GM18907 (cell line): ENCODE results near the gene MCCC1.
"Not testable (repeated sequence)": the region's sequence is repeated elsewhere in the genome, so short reads cannot be mapped to it uniquely, and the experiment has no call there.

Source experiments
- ATAC-seq: cut with Tn5 transposase; IDR thresholded peaks from one replicate; pipeline ENCODE4 v1.9.1; 2021; ENCODE audit warnings: mild to moderate bottlenecking, moderate library complexity; ENCODE audit not compliant: unreplicated experiment

MCCC1 gene

GRCh38 chr3:183106635-183107034 lies 7.3 kb upstream of the MCCC1 start:
- ATAC-seq: no peak

- not testable (repeated sequence) for ATAC-seq
These were observed 4.7 kb upstream of the MCCC1 start for GRCh38 chr3:183103950-183104349.

DNA sequence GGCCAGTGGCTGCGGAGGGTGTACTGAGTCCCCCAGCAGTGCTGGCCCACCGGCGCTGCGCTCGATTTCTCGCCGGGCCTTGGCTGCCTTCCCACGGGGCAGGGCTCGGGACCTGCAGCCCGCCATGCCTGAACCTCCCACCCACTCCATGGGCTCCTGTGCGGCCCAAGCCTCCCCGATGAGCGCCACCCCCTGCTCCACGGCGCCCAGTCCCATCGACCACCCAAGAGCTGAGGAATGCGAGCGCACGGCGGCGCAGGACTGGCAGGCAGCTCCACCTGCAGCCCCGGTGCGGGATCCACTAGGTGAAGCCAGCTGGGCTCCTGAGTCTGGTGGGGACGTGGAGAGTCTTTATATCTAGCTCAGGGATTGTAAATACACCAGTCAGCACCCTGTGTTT lies 1.7 kb upstream of the MCCC1 start:
- not testable (repeated sequence) for ATAC-seq

GRCh38 chr3:183100376-183100775 lies 1.1 kb upstream of the MCCC1 start:
- ATAC-seq: no peak

DNA sequence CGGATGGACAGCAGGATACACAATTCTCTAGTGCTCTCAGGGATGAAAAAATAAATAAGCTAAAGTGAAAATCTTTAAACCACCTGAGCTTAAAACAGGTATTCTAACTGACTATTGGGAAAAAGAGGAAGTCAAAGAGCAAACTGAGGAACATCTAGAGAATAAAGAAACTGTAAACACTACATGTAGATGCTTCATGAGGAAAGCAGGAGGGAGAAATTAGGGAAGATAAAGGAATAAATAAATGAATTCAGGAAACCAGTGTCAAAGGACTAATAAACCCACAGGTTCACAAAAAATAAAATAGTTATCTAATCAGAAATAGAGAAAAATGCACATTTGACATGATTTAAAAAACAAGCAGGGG lies 525 bp upstream of the MCCC1 start:
- peak; percentile 3 for ATAC-seq

- peak; percentile 34 for ATAC-seq
These were observed 715 bp downstream of the MCCC1 start for GRCh38 chr3:183098536-183099025.

GRCh38 chr3:183094711-183095110 lies 4.6 kb downstream of the MCCC1 start:
- ATAC-seq: no peak

DNA sequence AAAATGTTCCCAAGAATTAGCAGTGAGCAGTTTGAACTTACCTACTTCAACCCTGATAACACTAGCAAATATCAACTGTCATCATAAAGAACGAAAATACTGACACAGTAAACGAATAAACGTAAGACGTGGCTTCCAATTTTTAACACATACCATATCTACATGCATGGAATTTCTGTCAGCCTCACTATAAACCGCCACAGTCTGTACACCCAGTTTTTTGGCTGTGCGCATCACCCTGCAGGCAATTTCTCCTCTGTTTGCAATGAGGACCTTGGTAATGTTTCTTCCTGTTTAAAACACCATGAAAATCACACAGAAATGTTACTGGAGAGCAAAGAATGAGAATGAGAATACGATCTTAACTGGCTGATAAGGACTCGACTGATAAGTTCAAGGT lies 7.0 kb downstream of the MCCC1 start:
- ATAC-seq: no peak

- ATAC-seq: no peak
These were observed 12.1 kb downstream of the MCCC1 start for GRCh38 chr3:183087184-183087583.

GRCh38 chr3:183085634-183086390 lies 13.5 kb downstream of the MCCC1 start:
- no peak for ATAC-seq

GRCh38 chr3:183082355-183082915 lies 16.9 kb downstream of the MCCC1 start:
- ATAC-seq: no peak

- ATAC-seq: no peak
These were observed 17.7 kb downstream of the MCCC1 start for GRCh38 chr3:183081459-183082183.

- no peak for ATAC-seq
These were observed 18.7 kb downstream of the MCCC1 start for GRCh38 chr3:183080628-183081027.

DNA sequence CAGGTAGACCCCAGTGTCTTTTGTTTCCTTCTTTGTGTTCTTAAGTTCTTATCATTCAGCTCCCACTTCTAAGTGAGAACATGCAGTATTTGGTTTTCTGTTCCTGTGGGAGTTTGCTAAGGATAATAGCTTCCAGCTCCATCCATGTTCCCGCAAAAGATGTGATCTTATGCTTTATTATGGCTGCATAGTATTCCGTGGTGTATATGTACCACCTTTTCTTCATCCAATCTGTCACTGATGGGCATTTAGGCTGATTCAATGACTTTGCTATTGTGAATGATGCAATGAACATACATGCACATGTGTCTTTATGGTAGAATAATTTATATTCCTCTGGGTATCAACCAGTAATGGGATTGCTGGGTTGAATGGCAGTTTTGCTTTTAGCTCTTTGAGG lies 24.4 kb downstream of the MCCC1 start:
- no peak for ATAC-seq

DNA sequence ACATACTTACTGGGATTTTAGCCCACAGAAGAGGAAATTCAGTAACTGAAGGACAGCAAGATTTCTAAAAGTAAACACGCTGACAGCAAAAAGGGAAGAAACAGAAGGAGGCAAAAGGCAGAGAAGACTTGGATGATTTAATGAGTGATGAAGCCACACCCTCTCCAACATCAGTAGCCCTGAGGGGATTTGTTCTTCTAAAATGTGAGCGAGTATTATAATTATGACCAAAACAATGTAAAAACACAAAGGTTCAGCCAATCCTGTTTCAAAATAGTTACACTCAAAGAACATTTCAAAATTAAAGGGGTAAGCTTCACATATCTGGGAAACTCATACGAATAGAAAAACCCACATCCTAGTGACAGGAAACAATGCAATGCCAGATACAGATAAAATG lies 25.0 kb downstream of the MCCC1 start:
- no peak for ATAC-seq

DNA sequence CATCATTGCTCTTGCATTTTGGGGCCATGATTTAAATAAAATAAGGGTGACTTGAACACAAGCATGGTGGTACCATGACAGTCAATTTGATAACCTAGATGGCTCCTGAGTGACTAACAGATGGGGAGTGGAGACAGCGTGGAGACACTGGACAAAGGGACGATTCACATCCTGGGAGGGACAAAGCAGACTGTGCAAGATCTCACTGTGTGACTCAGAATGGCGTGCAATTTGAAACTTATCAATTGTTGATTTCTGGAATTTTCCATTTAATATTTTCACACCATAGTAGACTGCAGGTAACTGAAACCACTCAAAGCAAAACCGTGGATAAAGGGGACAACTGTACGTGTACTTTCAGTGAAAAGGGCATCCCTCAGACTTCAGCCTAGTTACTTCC lies 25.5 kb downstream of the MCCC1 start:
- no peak for ATAC-seq

DNA sequence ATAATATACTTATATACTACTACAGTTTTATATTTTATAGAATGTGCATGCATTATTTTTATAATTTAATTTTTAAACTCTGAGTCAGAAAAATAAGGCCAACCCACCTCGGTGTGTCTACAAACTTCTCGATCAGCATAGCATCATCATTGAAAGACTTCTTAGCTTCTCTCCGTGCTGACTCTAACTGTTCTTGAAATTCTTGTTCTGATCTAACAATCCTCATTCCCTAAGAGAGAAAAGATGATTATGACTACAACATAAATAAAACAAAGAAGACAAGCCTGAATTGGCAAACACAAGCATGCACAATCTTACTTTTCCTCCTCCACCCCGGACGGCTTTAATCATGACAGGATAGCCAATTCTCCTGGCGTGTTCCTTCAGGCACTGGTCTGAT lies 28.4 kb downstream of the MCCC1 start:
- ATAC-seq: no peak

DNA sequence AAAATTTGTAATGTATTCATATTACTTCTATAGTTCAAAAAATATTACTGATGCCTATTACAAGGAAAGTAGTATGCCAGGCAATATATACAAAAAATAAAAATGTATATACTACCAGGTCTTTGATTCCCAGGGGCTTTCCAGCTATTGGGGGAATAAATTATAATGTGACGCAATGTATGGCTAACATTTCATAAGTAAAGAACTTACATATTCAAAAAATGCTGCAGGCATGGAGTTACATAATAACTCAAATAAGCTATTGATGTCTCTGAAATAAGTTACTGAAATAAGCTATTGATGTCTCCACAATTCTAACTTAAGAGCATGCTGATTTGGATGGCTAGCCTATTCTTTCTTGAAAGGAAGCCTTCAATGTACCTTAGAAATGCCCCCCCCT lies 30.2 kb downstream of the MCCC1 start:
- no peak for ATAC-seq

DNA sequence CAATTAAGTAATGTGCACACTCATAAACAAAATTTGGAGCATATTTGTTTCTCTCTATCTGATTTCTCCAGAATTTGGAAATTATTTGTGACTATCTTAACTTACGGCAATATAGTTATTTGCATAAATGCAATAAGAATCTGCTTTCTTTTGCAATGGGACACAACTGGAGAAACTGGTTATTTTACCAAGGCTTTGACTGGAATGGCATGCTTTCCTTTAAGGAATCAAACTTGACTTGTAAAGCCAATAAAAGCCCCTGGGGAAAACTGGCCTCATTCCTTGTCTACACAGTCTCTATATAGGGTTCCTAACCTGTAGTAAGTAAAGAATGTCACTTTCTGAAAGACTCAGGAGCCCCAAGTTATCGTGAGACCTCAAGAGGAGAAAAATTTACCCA lies 32.4 kb downstream of the MCCC1 start:
- not testable (repeated sequence) for ATAC-seq

DNA sequence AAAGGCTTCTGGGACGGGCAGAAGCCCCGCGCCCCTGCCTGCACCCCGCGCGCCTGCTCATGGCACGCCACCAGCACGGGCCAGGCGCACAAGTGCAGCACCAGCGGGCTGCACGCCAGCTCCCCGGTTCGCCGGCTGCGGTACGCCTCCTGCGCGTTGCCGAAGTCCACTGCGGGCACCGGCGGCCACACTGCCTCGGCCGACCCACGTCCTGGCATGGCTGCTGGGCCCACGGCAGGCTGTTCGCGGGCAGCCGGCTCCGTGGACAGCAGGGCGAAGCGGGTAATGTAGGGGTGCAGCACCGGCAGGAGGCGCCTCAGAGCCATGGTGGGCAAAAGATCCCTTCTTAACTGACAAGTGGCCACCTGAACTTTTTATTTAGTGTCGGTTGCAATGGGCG lies 34.8 kb downstream of the MCCC1 start:
- ATAC-seq: no peak

- ATAC-seq: no peak
These were observed 37.7 kb downstream of the MCCC1 start for GRCh38 chr3:183061391-183062172.
